MM.1S (cell line): ENCODE results near the gene JAKMIP3.

Source experiments
- CTCF ChIP-seq: fragments of 300-600 bp; sonication (generic); IDR thresholded peaks from 2 replicates; pipeline ENCODE4 v1.5.1; 2016; ENCODE audit warnings: antibody characterized with exemption, low read length, mixed read lengths
- EZH2 ChIP-seq: fragments of 300-600 bp; sonication (generic); optimal IDR thresholded peaks from 2 replicates; pipeline ENCODE3; 2017; ENCODE audit warnings: low read depth, mild to moderate bottlenecking, antibody characterized with exemption, low read length, mixed read lengths
- EZH2phosphoT487 ChIP-seq: fragments of 300-600 bp; sonication (generic); IDR thresholded peaks from 2 replicates; pipeline ENCODE4 v1.6.1; 2018; ENCODE audit warnings: antibody characterized with exemption, low read length

GRCh38 chr10:132043861-132044695, 21.7 kb upstream of the JAKMIP3 start:
- TF ChIP-seq CTCF: no peak
- TF ChIP-seq EZH2phosphoT487: no peak
- no peak for TF ChIP-seq EZH2
